Pancreas (tissue), 10 donors: ENCODE data around the gene SYNPR. TPM values are rescaled to one million over a fixed set of nuclear protein-coding genes. Genes with fewer than 3 reads are reported as not detected.

Experiments
- ATAC-seq, 4 donors: fragments of 200-7000 bp; cut with Tn5 transposase; one replicate each; pipeline versions ENCODE4 v1.8.0 to v1.9.1; 2020; ENCODE audit warnings: mild to moderate bottlenecking in 4 of 4, moderate library complexity in 4 of 4
- DNase-seq, 6 donors: peaks; one replicate each; pipeline ENCODE4 v3.0.0-alpha.2; 2020
- FAIRE-seq: peaks from 2 replicates; lab custom pipeline; 2012; peaks lifted over from hg19 to GRCh38; lab: Jason Lieb, UNC
- H3K27ac ChIP-seq, 4 donors: fragments of 200-600 bp; sonication (generic); 1 replicate in 3 of 4; 2 replicates in 1 of 4; pipeline versions ENCODE4 v1.5.0 to v1.8.0; 2020
- H3K27me3 ChIP-seq, 4 donors: fragments of 200-600 bp; one replicate each; pipeline ENCODE4 v1.8.0; 2021
- H3K36me3 ChIP-seq, 3 donors: fragments of 200-600 bp; sonication (generic) in 1 of 3; one replicate each; pipeline versions ENCODE4 v1.5.0 to v1.8.0; 2020 to 2021
- H3K4me1 ChIP-seq, 3 donors: fragments of 200-600 bp; one replicate each; pipeline ENCODE4 v1.8.0; 2021
- H3K4me3 ChIP-seq, 4 donors: fragments of 200-600 bp; sonication (generic) in 2 of 4; one replicate each; pipeline versions ENCODE4 v1.5.0 to v1.8.0; 2020 to 2021
- H3K9me3 ChIP-seq, 4 donors: fragments of 200-600 bp; one replicate each; pipeline ENCODE4 v1.8.0; 2021
- CTCF ChIP-seq, 4 donors: fragments of 200-600 bp; sonication (generic) in 3 of 4; IDR thresholded peaks; one replicate each; pipeline versions ENCODE4 v1.5.0 to v1.8.0; 2021; ENCODE audit warnings: antibody characterized with exemption in 4 of 4
- WGBS, 2 donors: extraction: QIAGEN DNeasy Blood & Tissue Kit; methylation state at CpG; one replicate each; pipeline ENCODE4 v1.1.7; 2013; 5-methylcytosine and 5-hydroxymethylcytosine counted together
- intact Hi-C, 3 donors: fragments of 100-400 bp; cut with DNase I; formaldehyde crosslinking; loops; one replicate each; pipeline versions ENCODE4 v1.11.1 to v1.14.2; 2022
- polyA plus RNA-seq, 2 donors: library from polyadenylated mRNA; stranded (reverse); fragments of 200-250 nt; gene quantifications; one replicate each; pipeline ENCODE4 v1.2.3, GENCODE V29; 2013
- total RNA-seq, 6 donors: library from RNA; stranded (reverse); fragmentation: NEBNext Ultra II Directional in 4 of 6; extraction: Animal tissue kit (Norgen Biotek cat#: 25700) in 4 of 6; gene quantifications; one replicate each; pipeline versions ENCODE4 v1.2.1 to v1.2.4, GENCODE V29; 2021 to 2023
- donor health status: healthy with polysubstance abuse.
- donor health status: DM: no; HTN: no; CAD: no; lungs with moderate emphysema.
- donor health status: DM: no; HTN: no; CAD: no.
- donor health status: control.
- donor health status: control.
- donor health status: Bipolar disorder and iron deficiency.
- donor health status: DM: yes; HTN: yes; CAD: no.
- donor health status: DM: no; HTN: no; CAD: no.
- donor health status: DM: no; HTN: no; CAD: no.
- donor health status: DM: yes; HTN: yes; CAD: no.

Gene SYNPR
- total and polyA plus RNA-seq, 8 donors, result 0.31 to 1.4 TPM; not detected in 6

- FAIRE-seq (no peak), ATAC-seq (no peak), DNase-seq (no peak)
- no peaks in the 10 kb centered on the region for H3K9me3 ChIP-seq
- no peak overlapping the region for H3K4me3 ChIP-seq
- no peaks in the 10 kb centered on the region for H3K27me3 ChIP-seq
- intact Hi-C loops, result no loop called here
- no peak overlapping the region for H3K27ac ChIP-seq
- TF ChIP-seq CTCF (IDR thresholded peaks at IDR 0.05), result no peak
- peaks cover 0 to 5% (median 0%) of the 10 kb centered on the region in 3 donors for H3K4me1 ChIP-seq
- H3K36me3 ChIP-seq, result no peaks in the 10 kb centered on the region
Observed at GRCh38 chr3:63563572-63563971, 285.5 kb downstream of the SYNPR start.

GRCh38 chr3:63565220-63565619 lies 287.1 kb downstream of the SYNPR start:
- WGBS, 2 donors, result 85 to 91% methylated on average over 6 of the region's 6 CpGs
- TF ChIP-seq CTCF (IDR thresholded peaks at IDR 0.05), result no peak
- FAIRE-seq (no peak), ATAC-seq (no peak), DNase-seq (no peak)
- Histone ChIP-seq H3K27me3 (no peaks in the 10 kb centered on the region), H3K9me3 (no peaks in the 10 kb centered on the region), H3K36me3 (no peaks in the 10 kb centered on the region), H3K27ac (no peak overlapping the region), H3K4me3 (no peak overlapping the region), H3K4me1 (no peaks in the 10 kb centered on the region)
- intact Hi-C loops, result no loop called here

- intact Hi-C loops, result no loop called here
- no peak for FAIRE-seq
- Histone ChIP-seq H3K9me3 (no peaks in the 10 kb centered on the region), H3K4me1 (peaks cover 9 to 13% (median 9%) of the 10 kb centered on the region in 3 donors), H3K4me3 (no peak overlapping the region), H3K27me3 (no peaks in the 10 kb centered on the region), H3K36me3 (no peaks in the 10 kb centered on the region), H3K27ac (no peak overlapping the region)
- ATAC-seq, result no peak
- DNase-seq, result no peak
- 71% methylated on average over 3 of the region's 3 CpGs for WGBS, 2 donors
- TF ChIP-seq CTCF (IDR thresholded peaks at IDR 0.05), result no peak
Observed at GRCh38 chr3:63571682-63572081, 293.6 kb downstream of the SYNPR start.

- H3K9me3 ChIP-seq, result no peaks in the 10 kb centered on the region
- WGBS, 2 donors, result 16 to 20% methylated on average over 2 of the region's 2 CpGs
- no peak for TF ChIP-seq CTCF (IDR thresholded peaks at IDR 0.05)
- H3K4me1 ChIP-seq, result peaks cover 9 to 20% (median 20%) of the 10 kb centered on the region in 3 donors
- DNase-seq (peak in 2 of 6 donors; percentile 16 to 28), ATAC-seq (peak; percentile 90 to 95 (median 92)), FAIRE-seq (no peak)
- H3K4me3 ChIP-seq, result no peak overlapping the region
- no peaks in the 10 kb centered on the region for H3K27me3 ChIP-seq
- intact Hi-C loops, result no loop called here
- peak overlapping the region in 2 of 4 donors; percentile 35 to 68 for H3K27ac ChIP-seq
- no peaks in the 10 kb centered on the region for H3K36me3 ChIP-seq
Observed at GRCh38 chr3:63576846-63577245, 298.7 kb downstream of the SYNPR start.

- intact Hi-C loops, result no loop called here
- H3K4me1 ChIP-seq, result peaks cover 9 to 20% (median 20%) of the 10 kb centered on the region in 3 donors
- DNase-seq, result no peak
- H3K27me3 ChIP-seq, result no peaks in the 10 kb centered on the region
- ATAC-seq, result no peak
- WGBS, 2 donors, result 66 to 69% methylated on average over 2 of the region's 2 CpGs
- no peak overlapping the region for H3K27ac ChIP-seq
- no peak for TF ChIP-seq CTCF (IDR thresholded peaks at IDR 0.05)
- H3K9me3 ChIP-seq, result no peaks in the 10 kb centered on the region
- H3K36me3 ChIP-seq, result no peaks in the 10 kb centered on the region
- no peak overlapping the region for H3K4me3 ChIP-seq
- no peak for FAIRE-seq
Observed at GRCh38 chr3:63578858-63579257, 300.8 kb downstream of the SYNPR start.
